Measurements from ENCODE around the gene CCDC15. TPM values are rescaled to one million over a fixed set of nuclear protein-coding genes. Genes with fewer than 3 reads are reported as not detected.

The CCDC15 gene
- total RNA-seq, 2 experiments from 2014 or later: 9.2 to 9.7 TPM

GRCh38 chr11:124930799-124931198, 23.2 kb upstream of the CCDC15 start:
- ChIA-PET POLR2A (interaction anchor here (1.0 kb wide), 1 partner anchor 20 kb away, joined by 3 read pairs; no protein-coding TSS in a partner anchor), CTCF (interaction anchor here (0.8 to 1.1 kb wide), 3 partner anchors 11 to 54 kb away, joined by 4 to 5 read pairs (median 4); no protein-coding TSS in a partner anchor)
- Mint-ChIP-seq H3K27ac (peak overlapping the region; percentile 16), H3K27me3 (no peaks in the 10 kb centered on the region), H3K4me1 (peaks cover 8% of the 10 kb centered on the region), H3K36me3 (ENCODE audit: low read depth) (no peaks in the 10 kb centered on the region), H3K4me3 (no peak overlapping the region), H3K9me3 (no peaks in the 10 kb centered on the region)
- DNase-seq: no peak

DNA sequence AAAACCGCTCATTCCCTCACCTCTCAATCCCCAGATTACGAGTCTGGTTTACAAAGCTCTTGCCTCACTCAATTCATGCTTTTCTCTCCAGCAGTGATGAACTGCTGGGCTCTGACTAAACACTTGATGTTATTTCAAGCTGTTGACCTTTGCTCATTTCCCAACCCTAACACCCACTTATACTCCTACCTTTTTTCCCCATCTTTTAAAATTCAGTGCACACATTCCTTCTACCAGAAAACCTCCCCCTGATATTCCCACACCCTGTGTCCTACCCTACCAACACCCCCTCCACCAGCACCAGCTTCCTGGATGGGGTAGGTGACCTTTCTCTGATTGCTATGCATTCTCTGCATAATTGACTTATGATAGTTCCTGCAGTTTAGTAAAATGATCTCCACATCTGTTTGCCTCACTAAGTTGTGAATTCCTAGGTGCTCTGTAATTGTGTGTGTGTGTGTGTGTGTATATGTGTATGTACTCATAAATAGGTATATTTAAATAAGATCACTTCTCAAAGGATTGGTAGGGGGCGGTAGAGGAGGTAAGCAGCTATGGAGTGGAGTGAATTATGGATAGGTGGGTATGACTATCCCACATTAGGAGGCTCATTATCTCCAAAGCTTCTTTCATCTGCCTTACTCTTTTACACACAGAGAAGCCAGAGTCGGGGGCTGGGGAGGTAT, 19.0 kb upstream of the CCDC15 start:
- Mint-ChIP-seq H3K4me3 (no peak overlapping the region), H3K27me3 (peaks cover 5% of the 10 kb centered on the region), H3K9me3 (no peaks in the 10 kb centered on the region), H3K36me3 (ENCODE audit: low read depth) (no peaks in the 10 kb centered on the region), H3K4me1 (peaks cover 8% of the 10 kb centered on the region), H3K27ac (no peak overlapping the region)
- CTCF ChIA-PET: interaction anchor here (0.5 to 1.6 kb wide), 3 partner anchors 37 to 420 kb away, joined by 3 to 5 read pairs (median 4); no protein-coding TSS in a partner anchor
- DNase-seq: no peak
- POLR2A ChIA-PET: interaction anchor here (1.2 kb wide), 1 partner anchor 16 kb away, joined by 4 read pairs; no protein-coding TSS in a partner anchor

DNA sequence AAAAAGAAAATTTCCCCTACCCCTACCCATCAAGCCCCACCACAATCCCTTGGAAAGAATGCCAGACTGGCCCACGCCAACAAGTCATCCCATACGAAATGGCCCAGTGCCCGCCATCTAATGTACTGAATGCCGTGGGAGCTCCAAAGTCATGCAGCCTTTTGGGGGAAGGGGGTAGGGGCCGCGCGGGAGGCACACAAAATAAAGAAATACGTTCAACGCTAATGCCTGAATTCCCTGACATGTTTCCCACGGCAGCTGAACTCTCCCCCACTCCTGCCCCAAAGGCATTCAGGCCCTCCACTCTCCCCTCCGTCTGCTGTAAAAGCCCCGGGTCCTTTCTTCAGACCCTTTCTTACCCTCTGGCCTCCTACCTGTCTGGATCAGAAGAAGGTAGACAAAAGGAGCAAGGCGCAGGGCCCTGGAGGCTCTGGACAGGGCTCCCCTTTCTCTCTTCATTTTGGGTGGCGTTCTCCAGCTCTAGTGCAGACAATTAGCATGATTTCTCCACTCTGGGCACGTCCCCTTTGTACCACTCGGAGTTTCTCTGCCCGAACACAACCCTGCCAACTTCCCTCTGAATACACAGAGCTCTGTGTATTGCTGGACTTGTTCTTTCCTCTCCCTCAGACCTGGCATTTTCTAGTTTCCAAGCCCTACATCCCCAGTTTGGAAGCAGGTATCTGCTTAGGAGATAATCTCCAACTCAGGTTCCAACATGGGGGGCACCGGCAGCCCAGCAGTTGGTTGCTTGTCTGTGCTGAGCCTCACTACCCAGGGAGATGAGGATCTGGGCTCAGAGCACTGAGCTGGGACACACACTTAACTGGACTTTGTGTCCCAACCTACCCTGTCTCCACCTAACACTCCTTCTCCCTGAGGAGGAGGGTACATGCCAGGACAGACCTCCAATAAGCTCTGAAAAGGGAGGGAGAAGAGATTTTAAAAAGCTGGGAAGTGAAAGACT, 18.2 kb upstream of the CCDC15 start, which contains the start of gene HEPACAM:
HEPACAM (minus strand) TSS at position 500 of the 967 bp plus-strand sequence; CDS start at position 459, 41 bp downstream.
- POLR2A ChIA-PET: no interaction called here
- CTCF ChIA-PET: interaction anchor here (1.0 kb wide), 1 partner anchor 37 kb away, joined by 3 read pairs; no protein-coding TSS in a partner anchor
- Mint-ChIP-seq H3K4me1 (peaks cover 3% of the 10 kb centered on the region), H3K27me3 (peaks cover 7% of the 10 kb centered on the region), H3K4me3 (no peak within 1 kb of the TSS), H3K27ac (no peak within 1 kb of the TSS), H3K36me3 (ENCODE audit: low read depth) (no peaks in the 10 kb centered on the region), H3K9me3 (no peaks in the 10 kb centered on the region)
- no peak for DNase-seq

DNA sequence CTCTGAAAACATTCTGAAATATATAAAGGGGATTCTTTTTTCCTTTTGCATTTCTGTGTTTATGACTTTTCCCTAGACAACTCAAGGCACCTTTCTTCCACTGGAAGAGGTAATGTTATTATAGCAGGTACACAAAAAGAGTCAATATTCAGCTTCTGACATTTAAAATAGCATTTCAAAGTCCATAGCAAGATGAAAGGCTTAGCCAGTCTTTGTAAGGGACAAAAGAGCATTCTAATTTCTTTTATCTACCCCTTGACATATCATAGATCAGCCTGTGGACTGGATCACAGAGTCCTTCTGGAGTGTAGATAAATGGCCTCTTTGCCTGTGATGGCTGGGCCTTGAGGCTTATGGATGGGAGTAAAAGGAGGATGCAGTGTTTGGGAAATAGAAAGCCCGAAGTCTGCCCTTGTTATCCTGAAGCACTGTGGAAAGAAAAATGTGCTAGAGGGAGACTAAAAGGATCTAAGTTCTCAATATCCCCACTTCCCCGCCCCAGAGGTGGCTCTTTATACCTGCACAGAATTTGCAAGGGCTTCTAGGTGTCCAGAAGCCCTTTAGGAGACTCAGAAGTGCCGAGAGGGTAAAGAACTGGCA, 16.6 kb upstream of the CCDC15 start:
- H3K27ac Mint-ChIP-seq: no peak overlapping the region
- DNase-seq: no peak
- no peaks in the 10 kb centered on the region for H3K36me3 Mint-ChIP-seq (ENCODE audit: low read depth)
- no peak overlapping the region for H3K4me3 Mint-ChIP-seq
- no peaks in the 10 kb centered on the region for H3K4me1 Mint-ChIP-seq
- H3K27me3 Mint-ChIP-seq: peaks cover 7% of the 10 kb centered on the region
- no peaks in the 10 kb centered on the region for H3K9me3 Mint-ChIP-seq
- ChIA-PET POLR2A (interaction anchor here (1.2 kb wide), 1 partner anchor 16 kb away, joined by 3 read pairs; no protein-coding TSS in a partner anchor), CTCF (interaction anchor here (1.3 kb wide), 1 partner anchor 11 kb away, joined by 3 read pairs; no protein-coding TSS in a partner anchor)

GRCh38 chr11:124938206-124938765, 15.7 kb upstream of the CCDC15 start:
- H3K36me3 Mint-ChIP-seq (ENCODE audit: low read depth): no peaks in the 10 kb centered on the region
- H3K27ac Mint-ChIP-seq: no peak overlapping the region
- no peak overlapping the region for H3K4me3 Mint-ChIP-seq
- ChIA-PET CTCF (interaction anchor here (1.1 kb wide), 1 partner anchor 62 kb away, joined by 3 read pairs; no protein-coding TSS in a partner anchor), POLR2A (interaction anchor here (1.2 kb wide), 1 partner anchor 15 kb away, joined by 3 read pairs; no protein-coding TSS in a partner anchor)
- no peaks in the 10 kb centered on the region for H3K9me3 Mint-ChIP-seq
- DNase-seq: no peak
- H3K4me1 Mint-ChIP-seq: peaks cover under 1% of the 10 kb centered on the region
- peaks cover 9% of the 10 kb centered on the region for H3K27me3 Mint-ChIP-seq

DNA sequence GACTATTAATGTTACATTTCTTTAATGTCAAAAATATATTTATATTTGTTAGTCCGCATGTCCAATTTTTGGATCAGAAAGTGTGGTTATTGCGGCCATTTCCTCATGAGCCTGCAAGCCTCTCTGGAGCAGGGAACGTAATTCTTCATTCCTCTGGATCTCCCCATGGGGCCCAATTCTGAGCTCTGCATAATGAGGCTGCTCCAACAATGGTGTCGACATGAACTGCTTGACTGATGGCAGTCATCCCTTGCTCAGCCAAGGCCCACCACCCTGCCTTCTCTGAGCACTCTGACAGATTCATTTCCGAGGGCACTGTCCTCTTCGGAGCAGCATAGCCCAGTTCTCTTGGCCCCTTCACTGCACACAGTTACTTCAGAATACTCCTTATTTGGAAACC, 15.0 kb upstream of the CCDC15 start:
- H3K9me3 Mint-ChIP-seq: no peaks in the 10 kb centered on the region
- POLR2A ChIA-PET: no interaction called here
- no peak overlapping the region for H3K4me3 Mint-ChIP-seq
- H3K36me3 Mint-ChIP-seq (ENCODE audit: low read depth): no peaks in the 10 kb centered on the region
- DNase-seq: no peak
- peaks cover 6% of the 10 kb centered on the region for H3K4me1 Mint-ChIP-seq
- no peak overlapping the region for H3K27ac Mint-ChIP-seq
- H3K27me3 Mint-ChIP-seq: peaks cover 9% of the 10 kb centered on the region
- CTCF ChIA-PET: interaction anchor here (1.1 kb wide), 1 partner anchor 63 kb away, joined by 3 read pairs; no protein-coding TSS in a partner anchor

- no peak for DNase-seq
- peaks cover 6% of the 10 kb centered on the region for H3K4me1 Mint-ChIP-seq
- H3K27me3 Mint-ChIP-seq: peaks cover 6% of the 10 kb centered on the region
- ChIA-PET POLR2A (interaction anchor here (1.7 kb wide), 1 partner anchor 9 kb away, joined by 6 read pairs; no protein-coding TSS in a partner anchor), CTCF (interaction anchor here (1.3 to 1.5 kb wide), 3 partner anchors 12 to 200 kb away, joined by 3 to 4 read pairs (median 4); no protein-coding TSS in a partner anchor)
- no peaks in the 10 kb centered on the region for H3K9me3 Mint-ChIP-seq
- H3K36me3 Mint-ChIP-seq (ENCODE audit: low read depth): no peaks in the 10 kb centered on the region
- H3K4me3 Mint-ChIP-seq: no peak overlapping the region
- H3K27ac Mint-ChIP-seq: no peak overlapping the region
Measured at GRCh38 chr11:124941703-124942102, 12.3 kb upstream of the CCDC15 start.

DNA sequence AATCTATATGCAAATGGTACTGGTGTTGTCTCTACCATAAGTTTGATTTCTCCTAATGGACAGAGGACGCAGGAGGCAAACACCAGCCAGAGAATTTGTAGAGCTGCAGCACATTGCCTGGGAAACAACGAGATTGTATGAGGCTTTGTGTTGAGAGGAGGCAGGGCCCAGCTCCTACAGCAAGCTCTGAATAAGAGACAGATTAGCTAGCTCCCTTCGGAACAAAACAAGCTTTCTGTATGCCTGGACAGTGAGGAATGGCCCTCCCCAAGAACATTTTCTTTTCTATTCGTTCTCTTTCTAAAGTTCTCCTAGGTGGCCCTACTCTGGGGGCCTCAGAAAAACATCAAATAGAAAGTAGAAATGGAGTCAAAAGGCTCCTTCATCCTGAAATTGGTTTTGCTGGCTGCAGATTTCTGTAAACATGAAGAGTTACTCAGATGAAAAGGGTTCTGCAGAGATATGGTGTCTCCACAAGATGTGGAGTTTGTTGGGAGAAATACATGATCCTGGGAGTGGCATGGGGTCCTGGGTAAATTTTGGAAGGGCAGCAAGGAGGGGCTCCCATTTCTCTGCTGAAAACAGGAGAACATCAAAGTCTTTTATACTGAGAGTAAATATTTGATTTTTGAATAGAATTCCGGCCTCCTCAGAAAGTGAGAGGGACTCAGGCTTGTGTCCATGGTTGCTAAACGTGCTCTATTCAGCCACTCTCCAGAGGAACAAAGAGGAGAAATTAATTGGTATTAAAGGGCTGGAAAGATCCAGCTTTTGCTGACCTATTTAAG, 11.3 kb upstream of the CCDC15 start:
- peaks cover 6% of the 10 kb centered on the region for H3K4me1 Mint-ChIP-seq
- H3K27ac Mint-ChIP-seq: no peak overlapping the region
- no peak overlapping the region for H3K4me3 Mint-ChIP-seq
- POLR2A ChIA-PET: interaction anchor here (0.9 to 1.7 kb wide), 3 partner anchors 8 to 12 kb away, joined by 3 to 6 read pairs (median 5); partner anchors contain the start of gene CCDC15
- peaks cover 2% of the 10 kb centered on the region for H3K36me3 Mint-ChIP-seq (ENCODE audit: low read depth)
- CTCF ChIA-PET: interaction anchor here (1.3 to 2.3 kb wide), 3 partner anchors 11 to 199 kb away, joined by 3 to 5 read pairs (median 4); no protein-coding TSS in a partner anchor
- peaks cover 5% of the 10 kb centered on the region for H3K27me3 Mint-ChIP-seq
- DNase-seq: no peak
- H3K9me3 Mint-ChIP-seq: no peaks in the 10 kb centered on the region

DNA sequence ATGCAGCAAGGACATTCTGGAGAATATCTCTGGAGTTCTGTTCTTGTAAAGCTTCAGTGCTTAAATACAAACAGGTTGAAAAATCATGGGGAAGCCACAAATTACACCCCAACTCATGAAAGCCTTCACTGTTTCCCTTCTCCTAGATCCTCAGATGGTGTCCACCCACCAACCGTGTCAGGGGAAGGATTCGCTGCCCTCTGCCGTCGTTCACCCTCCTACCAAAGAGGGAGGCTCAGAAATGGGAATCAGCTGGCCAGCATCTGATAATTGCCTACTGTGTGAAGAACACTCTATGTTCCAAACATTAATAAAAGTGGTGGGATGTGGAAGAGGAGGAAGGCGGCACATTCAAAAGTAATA, 10.8 kb upstream of the CCDC15 start:
- Mint-ChIP-seq H3K9me3 (peaks cover 2% of the 10 kb centered on the region), H3K27ac (no peak overlapping the region), H3K36me3 (ENCODE audit: low read depth) (peaks cover 8% of the 10 kb centered on the region), H3K4me1 (peaks cover 6% of the 10 kb centered on the region), H3K27me3 (peaks cover 5% of the 10 kb centered on the region), H3K4me3 (no peak overlapping the region)
- POLR2A ChIA-PET: interaction anchor here (1.5 kb wide), 1 partner anchor 11 kb away, joined by 5 read pairs; the partner anchor contains the start of gene CCDC15
- CTCF ChIA-PET: interaction anchor here (0.7 to 2.3 kb wide), 2 partner anchors 16 to 46 kb away, joined by 3 to 5 read pairs; partner anchors contain the start of gene ROBO4
- no peak for DNase-seq

DNA sequence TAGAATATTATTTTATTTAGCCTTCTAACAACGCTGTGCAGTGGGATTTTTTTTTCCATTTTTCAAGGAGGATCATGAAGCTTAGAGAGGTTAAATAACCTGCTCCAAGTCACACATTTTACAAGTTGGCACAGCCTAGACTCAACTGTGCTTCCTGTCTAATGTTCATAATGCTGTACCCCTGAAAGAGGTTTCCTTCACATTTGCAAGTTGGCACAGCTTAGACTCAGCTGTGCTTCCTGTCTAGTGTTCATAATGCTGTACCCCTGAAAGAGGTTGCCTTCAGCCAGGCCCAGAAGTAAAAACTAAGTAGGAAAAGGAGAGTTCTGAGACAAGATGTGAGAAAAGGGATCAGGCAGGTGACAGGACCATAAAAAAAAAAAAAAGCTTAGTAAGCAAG, 10.3 kb upstream of the CCDC15 start:
- Mint-ChIP-seq H3K36me3 (ENCODE audit: low read depth) (peaks cover 13% of the 10 kb centered on the region), H3K27me3 (peaks cover 6% of the 10 kb centered on the region), H3K4me3 (no peak overlapping the region), H3K4me1 (peaks cover 9% of the 10 kb centered on the region), H3K9me3 (peaks cover 7% of the 10 kb centered on the region), H3K27ac (peak overlapping the region; percentile 42)
- DNase-seq: no peak
- POLR2A ChIA-PET: interaction anchor here (0.6 to 1.5 kb wide), 2 partner anchors 11 to 80 kb away, joined by 3 to 5 read pairs; partner anchors contain the start of gene CCDC15
- CTCF ChIA-PET: interaction anchor here (0.7 to 2.3 kb wide), 4 partner anchors 14 to 67 kb away, joined by 3 to 5 read pairs (median 4); partner anchors contain the start of gene ROBO4

- POLR2A ChIA-PET: interaction anchor here (0.6 to 1.5 kb wide), 2 partner anchors 10 to 79 kb away, joined by 3 to 5 read pairs; partner anchors contain the start of gene CCDC15
- no peak for DNase-seq
- Mint-ChIP-seq H3K27ac (no peak overlapping the region), H3K27me3 (peaks cover 6% of the 10 kb centered on the region), H3K9me3 (peaks cover 11% of the 10 kb centered on the region), H3K4me1 (peaks cover 14% of the 10 kb centered on the region), H3K36me3 (ENCODE audit: low read depth) (peaks cover 19% of the 10 kb centered on the region), H3K4me3 (no peak overlapping the region)
- CTCF ChIA-PET: interaction anchor here (0.8 to 2.3 kb wide), 3 partner anchors 13 to 68 kb away, joined by 3 to 5 read pairs (median 4); no protein-coding TSS in a partner anchor
Measured at GRCh38 chr11:124944565-124944964, 9.4 kb upstream of the CCDC15 start.
